CD4-positive, alpha-beta T cell treated with Interleukin-15 for 1 hour (primary cell): Measurements from ENCODE around the gene PRMT3.
"Not testable (repeated sequence)": the region's sequence is repeated elsewhere in the genome, so short reads cannot be mapped to it uniquely, and the experiment has no call there.

Source experiments
- DNase-seq: peaks from one replicate; pipeline ENCODE4 v3.0.0-alpha.2; 2020

PRMT3 gene

GRCh38 chr11:20457934-20458680, 70.6 kb downstream of the PRMT3 start:
- no peak for DNase-seq

GRCh38 chr11:20458905-20459632, 71.6 kb downstream of the PRMT3 start:
- no peak for DNase-seq

- no peak for DNase-seq
Observed at GRCh38 chr11:20459865-20460264, 72.3 kb downstream of the PRMT3 start.

- no peak for DNase-seq
Observed at GRCh38 chr11:20464518-20464917, 77.0 kb downstream of the PRMT3 start.

- DNase-seq, result no peak
Observed at GRCh38 chr11:20467487-20468185, 80.1 kb downstream of the PRMT3 start.

- DNase-seq, result no peak
Observed at GRCh38 chr11:20470348-20470747, 82.8 kb downstream of the PRMT3 start.

GRCh38 chr11:20471929-20472328, 84.4 kb downstream of the PRMT3 start:
- DNase-seq, result not testable (repeated sequence)

GRCh38 chr11:20474176-20474881, 86.8 kb downstream of the PRMT3 start:
- DNase-seq, result no peak

- no peak for DNase-seq
Observed at GRCh38 chr11:20474882-20475517, 87.5 kb downstream of the PRMT3 start.

GRCh38 chr11:20477418-20478090, 90.0 kb downstream of the PRMT3 start:
- DNase-seq, result no peak

- DNase-seq, result no peak
Observed at GRCh38 chr11:20479513-20479912, 92.0 kb downstream of the PRMT3 start.

- DNase-seq, result no peak
Observed at GRCh38 chr11:20483931-20484330, 96.4 kb downstream of the PRMT3 start.

GRCh38 chr11:20484416-20484815, 96.9 kb downstream of the PRMT3 start:
- DNase-seq, result not testable (repeated sequence)

GRCh38 chr11:20488352-20488751, 100.8 kb downstream of the PRMT3 start:
- no peak for DNase-seq

- no peak for DNase-seq
Observed at GRCh38 chr11:20489948-20490347, 102.4 kb downstream of the PRMT3 start.

GRCh38 chr11:20493340-20493739, 105.8 kb downstream of the PRMT3 start:
- DNase-seq, result no peak

- no peak for DNase-seq
Observed at GRCh38 chr11:20497124-20497792, 109.7 kb downstream of the PRMT3 start.

- DNase-seq, result no peak
Observed at GRCh38 chr11:20501252-20501651, 113.7 kb downstream of the PRMT3 start.

- DNase-seq, result no peak
Observed at GRCh38 chr11:20501971-20502370, 114.5 kb downstream of the PRMT3 start.

GRCh38 chr11:20511982-20512381, 124.5 kb downstream of the PRMT3 start:
- no peak for DNase-seq

- no peak for DNase-seq
Observed at GRCh38 chr11:20512869-20513268, 125.4 kb downstream of the PRMT3 start.
